LNCaP clone FGC (cell line): ENCODE results near the gene FHIT.

ENCODE experiments used
- DNase-seq: peaks from one replicate; pipeline ENCODE4 v3.0.0-alpha.2; 2011; ENCODE audit warnings: low read depth
- H3K4me3 ChIP-seq: 2 replicates; pipeline ENCODE4 v1.5.1; 2011; ENCODE audit warnings: mild to moderate bottlenecking, low read depth, low read length, control low read depth
- TF ChIP-seq, protein P1 (sequence below): IDR thresholded peaks from 2 replicates; pipeline ENCODE4 v1.5.1; 2012; ENCODE audit warnings: mild to moderate bottlenecking; ENCODE audit not compliant: control insufficient read depth, insufficient read depth; ENCODE audit errors: extremely low read depth

FHIT gene

DNA sequence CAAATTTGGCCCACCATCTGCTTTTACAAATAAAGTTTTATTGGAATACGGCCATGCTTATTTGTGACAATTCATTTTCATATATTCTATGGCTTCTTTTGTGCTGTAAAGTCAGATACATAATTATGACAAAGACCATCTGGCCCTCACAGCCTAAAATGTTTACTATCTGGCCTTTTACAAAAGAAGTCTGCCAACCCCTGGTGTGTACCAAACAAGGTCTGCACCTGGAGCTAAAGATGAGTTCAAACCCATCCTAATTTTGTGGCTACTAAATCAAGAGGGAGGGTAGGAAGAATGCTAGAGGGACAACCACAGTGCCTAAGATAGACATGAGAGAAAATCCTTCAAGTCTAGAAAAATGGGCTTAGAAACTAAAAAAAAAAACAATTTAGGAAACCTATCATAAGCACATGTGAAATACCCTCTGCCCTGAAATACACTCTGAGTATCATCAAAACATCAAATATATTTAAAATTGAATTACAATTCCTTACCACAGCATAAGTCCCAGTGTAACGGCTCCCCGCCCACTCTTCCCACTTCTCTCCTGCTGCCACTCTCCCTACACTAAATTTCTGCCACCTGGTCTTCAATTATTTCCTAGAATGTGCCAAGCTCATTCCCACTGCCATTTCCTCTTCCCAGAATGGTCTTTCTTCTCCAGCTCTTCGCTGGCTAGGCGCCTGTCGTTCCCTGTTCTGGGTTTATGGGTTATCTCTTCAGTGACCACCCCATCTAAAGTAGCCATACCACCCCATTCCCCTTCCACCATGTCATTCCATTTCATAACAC is 1250.7 kb downstream of the FHIT start:
- TF ChIP-seq, protein P1, sequence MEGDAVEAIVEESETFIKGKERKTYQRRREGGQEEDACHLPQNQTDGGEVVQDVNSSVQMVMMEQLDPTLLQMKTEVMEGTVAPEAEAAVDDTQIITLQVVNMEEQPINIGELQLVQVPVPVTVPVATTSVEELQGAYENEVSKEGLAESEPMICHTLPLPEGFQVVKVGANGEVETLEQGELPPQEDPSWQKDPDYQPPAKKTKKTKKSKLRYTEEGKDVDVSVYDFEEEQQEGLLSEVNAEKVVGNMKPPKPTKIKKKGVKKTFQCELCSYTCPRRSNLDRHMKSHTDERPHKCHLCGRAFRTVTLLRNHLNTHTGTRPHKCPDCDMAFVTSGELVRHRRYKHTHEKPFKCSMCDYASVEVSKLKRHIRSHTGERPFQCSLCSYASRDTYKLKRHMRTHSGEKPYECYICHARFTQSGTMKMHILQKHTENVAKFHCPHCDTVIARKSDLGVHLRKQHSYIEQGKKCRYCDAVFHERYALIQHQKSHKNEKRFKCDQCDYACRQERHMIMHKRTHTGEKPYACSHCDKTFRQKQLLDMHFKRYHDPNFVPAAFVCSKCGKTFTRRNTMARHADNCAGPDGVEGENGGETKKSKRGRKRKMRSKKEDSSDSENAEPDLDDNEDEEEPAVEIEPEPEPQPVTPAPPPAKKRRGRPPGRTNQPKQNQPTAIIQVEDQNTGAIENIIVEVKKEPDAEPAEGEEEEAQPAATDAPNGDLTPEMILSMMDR: no peak
- DNase-seq: no peak
- H3K4me3 ChIP-seq: no peak overlapping the region

DNA sequence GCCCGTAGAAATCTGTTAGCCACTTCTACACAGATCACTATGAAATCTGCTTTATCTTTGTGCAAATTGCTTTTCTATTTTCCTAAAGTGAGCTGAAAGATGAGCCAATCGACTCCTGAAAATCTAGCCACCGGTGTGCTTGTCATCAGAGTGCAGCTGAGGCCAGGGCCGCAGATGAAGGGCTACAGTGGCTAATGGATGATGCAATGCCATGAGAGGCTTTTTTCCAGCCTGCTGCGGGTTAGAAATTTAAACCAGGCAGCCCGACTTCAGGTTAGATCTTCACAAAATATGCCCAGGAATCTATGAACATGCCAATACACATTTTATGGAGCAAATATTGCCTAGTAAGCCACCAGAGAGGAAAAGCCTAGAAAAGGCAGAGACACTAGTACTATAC is 1253.2 kb downstream of the FHIT start:
- TF ChIP-seq, protein P1: no peak
- DNase-seq: no peak
- no peak overlapping the region for H3K4me3 ChIP-seq

DNA sequence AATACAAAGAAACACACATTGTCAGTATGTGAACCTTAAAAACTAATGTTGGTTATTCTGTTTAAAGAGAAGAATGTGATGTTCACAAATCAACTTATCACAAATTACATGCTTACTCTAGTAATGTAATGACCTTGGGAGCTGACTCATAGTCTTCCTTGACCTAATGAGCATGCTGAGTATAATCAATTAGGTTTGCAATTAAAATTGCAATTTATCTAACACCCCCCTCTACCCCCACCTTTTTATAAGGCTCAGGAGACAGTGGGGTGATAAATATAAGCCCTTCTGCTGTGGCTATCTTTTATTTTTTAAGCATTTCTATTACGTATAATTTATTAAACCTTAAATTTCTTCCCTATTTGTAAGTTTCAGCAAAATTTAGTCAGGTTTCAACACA is 1253.7 kb downstream of the FHIT start:
- no peak for DNase-seq
- TF ChIP-seq, protein P1: no peak
- no peak overlapping the region for H3K4me3 ChIP-seq

DNA sequence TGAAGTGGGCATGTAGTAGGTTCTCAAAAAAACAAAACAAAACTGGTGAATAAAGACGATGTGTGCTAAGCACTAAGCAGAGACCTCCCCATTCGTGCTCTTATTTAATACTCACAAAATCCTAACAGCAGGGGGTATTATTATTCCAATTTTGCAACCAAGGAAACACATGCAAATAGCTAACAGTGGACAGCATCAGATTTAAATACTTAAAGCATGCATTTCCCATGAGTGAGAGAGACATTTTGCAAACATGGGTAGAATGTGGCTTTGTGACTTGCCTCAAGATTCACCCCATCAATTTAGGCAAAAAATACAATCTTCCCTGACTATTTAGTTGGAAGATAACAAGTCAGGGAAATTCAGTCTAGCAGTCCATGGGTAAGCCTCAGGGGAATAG is 1255.2 kb downstream of the FHIT start:
- no peak for DNase-seq

DNA sequence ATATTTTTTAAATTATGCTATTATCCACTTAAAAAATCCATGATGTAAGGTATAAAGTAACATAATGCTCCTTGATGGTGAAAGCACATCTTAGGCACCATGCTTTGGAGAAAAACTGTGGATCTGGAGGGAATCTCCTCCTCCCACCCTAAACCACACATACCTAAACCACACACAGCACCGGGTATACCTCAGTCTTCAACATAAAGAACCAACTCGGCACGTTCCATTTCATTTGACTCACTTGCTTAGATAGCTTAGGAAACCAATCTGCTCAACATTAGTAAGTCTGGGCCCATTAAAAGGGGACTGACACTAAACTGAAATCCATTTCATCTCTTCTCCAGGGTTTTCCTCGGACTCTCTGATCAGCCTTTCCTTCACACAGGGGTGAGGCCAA is 1255.7 kb downstream of the FHIT start:
- no peak overlapping the region for H3K4me3 ChIP-seq
- TF ChIP-seq, protein P1: no peak
- no peak for DNase-seq

More for the DNA sequence above, 1255.2 kb downstream of the FHIT start:
- H3K4me3 ChIP-seq: no peak overlapping the region
- TF ChIP-seq, protein P1: no peak

DNA sequence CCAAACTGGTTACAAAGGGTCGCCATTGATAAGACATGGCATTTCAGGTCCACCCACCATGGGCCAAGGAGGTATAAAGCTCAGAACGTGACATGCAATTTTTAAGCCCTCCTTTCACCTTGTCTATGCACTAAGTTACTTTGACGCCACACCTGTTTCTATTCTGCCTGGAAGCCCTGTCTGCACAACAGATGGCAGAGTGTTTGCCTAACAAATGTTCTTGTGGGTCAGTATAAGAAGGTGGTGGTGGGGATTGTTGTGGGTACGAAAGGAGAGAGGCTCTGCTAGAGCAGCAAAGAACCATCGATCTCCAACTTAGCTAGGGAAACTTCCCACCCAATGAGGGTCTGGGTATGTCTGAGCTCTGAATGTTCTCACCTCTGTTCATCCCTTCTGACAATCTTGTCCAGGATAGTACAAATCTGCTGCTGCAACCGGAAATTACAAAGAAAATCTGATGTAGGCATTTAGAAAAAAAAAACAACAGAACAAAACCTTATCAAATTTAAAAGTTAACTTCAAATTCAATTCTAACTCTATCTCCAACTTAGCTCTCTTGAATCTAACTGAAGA is 1256.4 kb downstream of the FHIT start:
- DNase-seq: no peak
- TF ChIP-seq, protein P1: no peak
- H3K4me3 ChIP-seq: no peak overlapping the region
